Measurements from ENCODE around the gene FAR1.

The FAR1 gene

DNA sequence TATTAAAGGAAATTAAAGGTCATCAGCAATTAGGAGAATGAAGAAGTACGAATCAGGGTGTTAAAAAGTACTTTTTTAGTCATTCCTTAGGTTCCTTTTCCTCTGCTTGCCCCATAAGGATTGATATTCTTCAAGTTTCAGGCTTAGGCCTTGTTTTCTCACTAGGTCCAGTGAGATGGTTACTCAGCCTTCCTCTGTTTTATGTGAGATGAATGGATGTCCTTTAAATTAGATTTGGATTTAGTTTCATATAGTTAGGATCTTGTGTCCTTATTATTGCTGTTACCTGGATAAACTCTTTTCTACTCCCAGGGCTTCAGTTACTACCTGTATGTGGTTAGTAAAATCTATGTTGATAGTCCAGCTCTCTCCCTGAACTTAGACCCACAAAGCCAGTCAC is 29.2 kb downstream of the FAR1 start:
- in situ Hi-C loops (cut with HindIII; ENCODE audit: low pct_ligation_motif_present, low sequenced_read_pairs): no loop called here
- H3K4me3 ChIP-seq (ENCODE audit: low read depth, low read length): no peak overlapping the region
- no peak for DNase-seq
- H3K27me3 ChIP-seq (replicated peaks): no peaks in the 10 kb centered on the region
- no peak overlapping the region for H3K27ac ChIP-seq
- TF ChIP-seq, protein P1, sequence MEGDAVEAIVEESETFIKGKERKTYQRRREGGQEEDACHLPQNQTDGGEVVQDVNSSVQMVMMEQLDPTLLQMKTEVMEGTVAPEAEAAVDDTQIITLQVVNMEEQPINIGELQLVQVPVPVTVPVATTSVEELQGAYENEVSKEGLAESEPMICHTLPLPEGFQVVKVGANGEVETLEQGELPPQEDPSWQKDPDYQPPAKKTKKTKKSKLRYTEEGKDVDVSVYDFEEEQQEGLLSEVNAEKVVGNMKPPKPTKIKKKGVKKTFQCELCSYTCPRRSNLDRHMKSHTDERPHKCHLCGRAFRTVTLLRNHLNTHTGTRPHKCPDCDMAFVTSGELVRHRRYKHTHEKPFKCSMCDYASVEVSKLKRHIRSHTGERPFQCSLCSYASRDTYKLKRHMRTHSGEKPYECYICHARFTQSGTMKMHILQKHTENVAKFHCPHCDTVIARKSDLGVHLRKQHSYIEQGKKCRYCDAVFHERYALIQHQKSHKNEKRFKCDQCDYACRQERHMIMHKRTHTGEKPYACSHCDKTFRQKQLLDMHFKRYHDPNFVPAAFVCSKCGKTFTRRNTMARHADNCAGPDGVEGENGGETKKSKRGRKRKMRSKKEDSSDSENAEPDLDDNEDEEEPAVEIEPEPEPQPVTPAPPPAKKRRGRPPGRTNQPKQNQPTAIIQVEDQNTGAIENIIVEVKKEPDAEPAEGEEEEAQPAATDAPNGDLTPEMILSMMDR (IDR thresholded peaks at IDR 0.05; ENCODE audit: low read depth, low read length, missing control alignments): no peak
- peaks cover 2% of the 10 kb centered on the region for H3K36me3 ChIP-seq (replicated peaks)

DNA sequence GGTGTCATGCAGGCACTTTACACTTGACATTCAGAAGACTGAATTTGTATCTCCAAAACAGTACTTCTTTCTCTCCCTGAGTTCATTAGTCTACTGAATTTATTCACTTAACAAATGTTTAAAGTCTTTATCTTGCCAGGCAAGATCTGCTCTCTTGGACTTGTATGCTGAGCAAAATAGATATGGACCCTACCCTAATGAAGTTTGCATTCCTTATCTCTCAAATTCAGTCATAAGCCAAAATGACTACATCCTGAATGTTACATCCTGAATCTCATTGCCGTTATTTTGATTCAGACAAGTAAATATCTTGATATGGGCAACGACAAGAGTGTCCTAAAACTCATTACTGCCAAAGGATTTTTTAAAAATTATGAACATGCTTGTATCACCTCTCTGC is 29.7 kb downstream of the FAR1 start:
- in situ Hi-C loops (cut with HindIII; ENCODE audit: low pct_ligation_motif_present, low sequenced_read_pairs): no loop called here
- TF ChIP-seq, protein P1 (IDR thresholded peaks at IDR 0.05; ENCODE audit: low read depth, low read length, missing control alignments): no peak
- H3K36me3 ChIP-seq (replicated peaks): peaks cover 2% of the 10 kb centered on the region
- H3K27me3 ChIP-seq (replicated peaks): no peaks in the 10 kb centered on the region
- H3K4me3 ChIP-seq (ENCODE audit: low read depth, low read length): no peak overlapping the region
- DNase-seq: no peak
- no peak overlapping the region for H3K27ac ChIP-seq

DNA sequence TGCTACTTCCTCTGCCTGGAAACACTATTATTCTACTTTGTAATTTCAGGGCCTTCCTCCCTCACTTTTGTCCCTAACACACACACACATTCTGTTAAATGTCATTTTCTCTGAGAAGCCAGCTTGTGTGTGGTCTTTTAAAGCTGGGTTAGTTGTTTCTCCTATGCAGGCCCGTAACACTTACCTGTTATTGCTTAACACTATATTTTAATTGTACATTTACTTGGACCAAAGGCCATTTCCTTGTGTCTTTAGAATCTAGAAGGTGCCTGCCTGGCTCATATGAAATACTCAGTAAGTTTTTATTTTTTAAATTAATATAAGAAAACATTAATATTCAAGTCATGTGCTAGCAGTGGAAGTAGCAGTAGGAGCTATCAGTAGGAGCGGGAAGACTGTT is 30.6 kb downstream of the FAR1 start:
- H3K27me3 ChIP-seq (replicated peaks): no peaks in the 10 kb centered on the region
- no peak for DNase-seq
- TF ChIP-seq, protein P1 (IDR thresholded peaks at IDR 0.05; ENCODE audit: low read depth, low read length, missing control alignments): no peak
- H3K27ac ChIP-seq: no peak overlapping the region
- in situ Hi-C loops (cut with HindIII; ENCODE audit: low pct_ligation_motif_present, low sequenced_read_pairs): no loop called here
- H3K4me3 ChIP-seq (ENCODE audit: low read depth, low read length): no peak overlapping the region
- peaks cover 2% of the 10 kb centered on the region for H3K36me3 ChIP-seq (replicated peaks)

DNA sequence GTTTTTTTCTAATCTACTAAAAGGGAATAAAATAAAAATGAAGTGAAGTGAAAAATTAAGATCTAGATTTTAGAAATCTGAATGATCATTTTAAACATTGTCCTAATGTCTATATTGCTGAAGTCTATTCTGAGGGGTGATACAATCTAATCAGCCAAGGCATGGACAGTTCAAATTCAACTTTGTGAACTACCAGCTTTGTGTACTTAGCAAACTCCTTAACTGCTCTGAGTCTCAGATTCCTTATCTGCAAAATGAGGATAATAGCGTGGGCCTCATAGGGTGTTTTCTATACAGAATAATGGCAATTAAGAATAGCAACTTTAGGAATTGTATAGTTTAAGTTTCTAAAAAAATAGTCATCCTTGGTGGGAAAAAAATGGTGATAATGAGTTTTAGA is 31.4 kb downstream of the FAR1 start:
- in situ Hi-C loops (cut with HindIII; ENCODE audit: low pct_ligation_motif_present, low sequenced_read_pairs): no loop called here
- DNase-seq: no peak

DNA sequence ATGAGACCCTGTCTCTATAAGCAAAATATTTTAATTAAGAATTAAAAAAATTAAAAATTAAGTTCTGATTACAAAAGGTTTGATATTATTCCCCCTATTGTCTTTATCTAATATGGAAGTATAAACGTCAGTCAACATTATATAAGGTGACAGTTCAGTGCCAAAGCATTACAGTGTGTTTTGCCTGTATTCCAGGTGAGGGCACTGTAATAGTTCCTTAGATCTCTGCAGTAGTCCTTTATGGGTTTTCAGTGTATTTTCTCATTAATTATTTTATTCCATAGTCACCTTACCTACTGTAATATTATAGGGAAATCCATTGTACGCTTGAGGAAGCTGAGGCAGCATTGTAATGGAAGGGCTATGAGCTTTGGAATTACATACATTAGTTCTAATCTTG is 33.0 kb downstream of the FAR1 start:
- H3K36me3 ChIP-seq (replicated peaks): peaks cover 2% of the 10 kb centered on the region
- in situ Hi-C loops (cut with HindIII; ENCODE audit: low pct_ligation_motif_present, low sequenced_read_pairs): no loop called here
- TF ChIP-seq, protein P1 (IDR thresholded peaks at IDR 0.05; ENCODE audit: low read depth, low read length, missing control alignments): no peak
- no peak for DNase-seq
- H3K27ac ChIP-seq: no peak overlapping the region
- H3K27me3 ChIP-seq (replicated peaks): no peaks in the 10 kb centered on the region
- no peak overlapping the region for H3K4me3 ChIP-seq (ENCODE audit: low read depth, low read length)

More for the DNA sequence above, 31.4 kb downstream of the FAR1 start:
- H3K27ac ChIP-seq: no peak overlapping the region
- no peaks in the 10 kb centered on the region for H3K27me3 ChIP-seq (replicated peaks)
- no peak overlapping the region for H3K4me3 ChIP-seq (ENCODE audit: low read depth, low read length)
- peaks cover 2% of the 10 kb centered on the region for H3K36me3 ChIP-seq (replicated peaks)
- TF ChIP-seq, protein P1 (IDR thresholded peaks at IDR 0.05; ENCODE audit: low read depth, low read length, missing control alignments): no peak

DNA sequence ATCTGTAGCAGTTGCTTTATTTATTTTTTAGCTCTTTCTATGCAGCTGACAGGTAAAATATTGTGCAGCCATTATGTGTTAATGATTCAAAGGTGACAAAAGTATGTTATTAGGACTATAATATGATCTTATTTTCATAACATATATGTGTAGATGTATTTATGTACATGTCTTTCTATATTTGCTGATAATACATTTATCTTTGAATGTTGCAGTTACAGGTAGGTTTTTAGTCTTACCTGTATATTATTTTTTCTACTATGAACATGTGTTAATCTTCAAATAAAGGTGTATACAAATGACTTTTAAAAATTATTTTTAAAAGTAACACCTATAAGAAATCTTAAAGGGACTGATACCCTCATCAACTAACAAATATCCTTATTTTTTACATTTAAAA is 33.6 kb downstream of the FAR1 start:
- TF ChIP-seq, protein P1 (IDR thresholded peaks at IDR 0.05; ENCODE audit: low read depth, low read length, missing control alignments): no peak
- peaks cover 2% of the 10 kb centered on the region for H3K36me3 ChIP-seq (replicated peaks)

More for the DNA sequence above, 33.6 kb downstream of the FAR1 start:
- in situ Hi-C loops (cut with HindIII; ENCODE audit: low pct_ligation_motif_present, low sequenced_read_pairs): no loop called here
- no peak overlapping the region for H3K27ac ChIP-seq
- no peaks in the 10 kb centered on the region for H3K27me3 ChIP-seq (replicated peaks)
- H3K4me3 ChIP-seq (ENCODE audit: low read depth, low read length): no peak overlapping the region
- no peak for DNase-seq

All from brain microvascular endothelial cell (primary cell).